DND-41 (cell line): ENCODE data around the gene DDR1.
A peak's percentile ranks its signal among the peaks of the same experiment; 100 is the strongest.

Experiments
- ATAC-seq: fragments of 200-7000 bp; cut with Tn5 transposase; 3 replicates; pipeline ENCODE4 v1.9.1; 2021; ENCODE audit warnings: low read depth; ENCODE audit not compliant: insufficient read depth
- DNase-seq: peaks from one replicate; pipeline ENCODE4 v3.0.0-alpha.2; 2020
- H2AFZ ChIP-seq: 2 replicates; pipeline ENCODE4 v1.6.0; 2012; ENCODE audit warnings: low read depth, low read length
- H3K27ac ChIP-seq: 2 replicates; pipeline ENCODE4 v1.5.1; 2012; ENCODE audit warnings: low read length, inconsistent platforms
- H3K27me3 ChIP-seq: fragments of 200-600 bp; sonication (generic); 2 replicates; pipeline ENCODE4 v1.6.0; 2012; ENCODE audit warnings: low read length, mild to moderate bottlenecking, inconsistent platforms; ENCODE audit not compliant: insufficient read depth, poor library complexity
- H3K36me3 ChIP-seq: 2 replicates; pipeline ENCODE4 v1.5.1; 2012; ENCODE audit warnings: low read length, inconsistent platforms; ENCODE audit not compliant: insufficient read depth
- H3K4me1 ChIP-seq: 2 replicates; pipeline ENCODE4 v1.5.1; 2012; ENCODE audit warnings: mild to moderate bottlenecking, low read length; ENCODE audit not compliant: insufficient read depth
- H3K4me2 ChIP-seq: 2 replicates; pipeline ENCODE4 v1.6.0; 2012; ENCODE audit warnings: mild to moderate bottlenecking, moderate library complexity, low read length, inconsistent platforms; ENCODE audit not compliant: insufficient read depth
- H3K4me3 ChIP-seq, 2 experiments: fragments of 200-600 bp in 1 of 2; shearing (Covaris generic) in 1 of 2; 2 replicates each; pipeline ENCODE4 v1.5.1; 2012 to 2016; ENCODE audit warnings: inconsistent platforms in 2 of 2, low read length in 2 of 2, mild to moderate bottlenecking in 2 of 2, low read depth in 1 of 2, moderate library complexity in 1 of 2
- H3K79me2 ChIP-seq: 2 replicates; pipeline ENCODE4 v1.6.0; 2012; ENCODE audit warnings: low read length, inconsistent platforms; ENCODE audit not compliant: insufficient read depth
- H3K9ac ChIP-seq: 2 replicates; pipeline ENCODE4 v1.6.0; 2012; ENCODE audit warnings: low read depth, mild to moderate bottlenecking, inconsistent platforms, low read length, moderate library complexity
- H3K9me3 ChIP-seq: 2 replicates; pipeline ENCODE4 v1.5.1; 2012; ENCODE audit warnings: low read length, moderate library complexity, mild to moderate bottlenecking, inconsistent platforms; ENCODE audit not compliant: insufficient read depth, severe bottlenecking
- H4K20me1 ChIP-seq: 2 replicates; pipeline ENCODE4 v1.6.0; 2012; ENCODE audit warnings: low read length; ENCODE audit not compliant: insufficient read depth
- EZH2 ChIP-seq: IDR thresholded peaks from 3 replicates; pipeline ENCODE4 v1.6.1; 2012; ENCODE audit warnings: borderline replicate concordance, low read depth, mild to moderate bottlenecking, moderate library complexity, low read length, inconsistent platforms; ENCODE audit not compliant: severe bottlenecking
- TF ChIP-seq, protein P1 (sequence below): IDR thresholded peaks from 2 replicates; pipeline ENCODE4 v1.5.1; 2012; ENCODE audit warnings: borderline replicate concordance, low read length, moderate library complexity, mild to moderate bottlenecking; ENCODE audit not compliant: poor library complexity, severe bottlenecking; ENCODE audit errors: extremely low read depth

The DDR1 gene

DNA sequence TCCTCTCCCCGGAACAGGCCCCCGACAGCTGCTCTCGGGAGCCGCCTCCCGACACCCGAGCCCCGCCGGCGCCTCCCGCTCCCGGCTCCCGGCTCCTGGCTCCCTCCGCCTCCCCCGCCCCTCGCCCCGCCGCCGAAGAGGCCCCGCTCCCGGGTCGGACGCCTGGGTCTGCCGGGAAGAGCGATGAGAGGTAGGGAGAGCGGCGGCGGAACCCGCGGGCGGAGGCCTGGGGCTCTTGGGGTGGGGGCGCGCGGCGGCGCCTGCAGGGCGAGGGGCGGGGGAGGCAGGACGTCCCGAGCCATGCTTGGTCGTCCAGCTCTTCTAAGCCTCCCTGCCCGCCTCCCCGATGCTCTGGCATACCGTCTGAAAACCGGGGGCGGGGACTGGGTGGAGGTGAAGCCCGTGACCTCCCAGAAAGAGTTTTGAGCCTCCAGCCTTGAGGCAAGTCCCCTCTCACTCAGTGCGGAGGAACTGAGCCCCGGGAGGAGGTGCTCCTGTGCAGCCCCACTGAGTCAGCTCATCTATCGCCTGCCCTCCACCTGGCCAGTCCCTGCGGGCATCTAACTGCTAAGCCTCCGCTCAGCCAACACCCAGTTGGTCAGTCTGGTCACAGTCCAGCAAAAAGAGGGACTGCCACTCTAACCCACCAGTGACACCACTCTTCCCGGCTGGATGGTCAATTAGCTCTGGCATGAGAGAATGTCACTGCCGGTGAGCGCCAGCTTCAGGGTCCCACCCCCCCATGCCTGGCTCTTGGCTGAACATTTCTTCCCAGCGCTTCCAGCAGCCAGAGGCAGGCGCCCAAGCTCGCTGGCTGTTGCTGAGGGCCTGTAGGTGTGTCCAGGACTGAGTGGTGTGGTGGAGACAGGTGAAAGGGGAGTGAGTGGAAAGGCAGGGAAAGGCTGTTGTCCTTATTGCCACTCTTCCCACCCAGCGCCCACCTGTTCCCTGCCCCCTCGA is 482 bp downstream of the DDR1 start:
- H3K36me3 ChIP-seq: peaks cover 7% of the 10 kb centered on the region
- TF ChIP-seq, protein P1, sequence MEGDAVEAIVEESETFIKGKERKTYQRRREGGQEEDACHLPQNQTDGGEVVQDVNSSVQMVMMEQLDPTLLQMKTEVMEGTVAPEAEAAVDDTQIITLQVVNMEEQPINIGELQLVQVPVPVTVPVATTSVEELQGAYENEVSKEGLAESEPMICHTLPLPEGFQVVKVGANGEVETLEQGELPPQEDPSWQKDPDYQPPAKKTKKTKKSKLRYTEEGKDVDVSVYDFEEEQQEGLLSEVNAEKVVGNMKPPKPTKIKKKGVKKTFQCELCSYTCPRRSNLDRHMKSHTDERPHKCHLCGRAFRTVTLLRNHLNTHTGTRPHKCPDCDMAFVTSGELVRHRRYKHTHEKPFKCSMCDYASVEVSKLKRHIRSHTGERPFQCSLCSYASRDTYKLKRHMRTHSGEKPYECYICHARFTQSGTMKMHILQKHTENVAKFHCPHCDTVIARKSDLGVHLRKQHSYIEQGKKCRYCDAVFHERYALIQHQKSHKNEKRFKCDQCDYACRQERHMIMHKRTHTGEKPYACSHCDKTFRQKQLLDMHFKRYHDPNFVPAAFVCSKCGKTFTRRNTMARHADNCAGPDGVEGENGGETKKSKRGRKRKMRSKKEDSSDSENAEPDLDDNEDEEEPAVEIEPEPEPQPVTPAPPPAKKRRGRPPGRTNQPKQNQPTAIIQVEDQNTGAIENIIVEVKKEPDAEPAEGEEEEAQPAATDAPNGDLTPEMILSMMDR: peak; percentile 7
- TF ChIP-seq EZH2: no peak
- peaks cover 38% of the 10 kb centered on the region for H3K4me1 ChIP-seq
- H3K27me3 ChIP-seq: no peaks in the 10 kb centered on the region
- DNase-seq: peak; percentile 59
- H4K20me1 ChIP-seq: 0 out of 2 replicates have a peak, but pooled peaks cover 4% of the 10 kb centered on the region
- H3K4me3 ChIP-seq: peak overlapping the region; percentile 50 to 88
- peak; percentile 60 for ATAC-seq
- H3K79me2 ChIP-seq: peaks cover 35% of the 10 kb centered on the region
- H3K4me2 ChIP-seq: peak overlapping the region; percentile 99
- H3K27ac ChIP-seq: peak overlapping the region; percentile 72
- H2AFZ ChIP-seq: peak overlapping the region; percentile 66
- H3K9me3 ChIP-seq: no peaks in the 10 kb centered on the region
- H3K9ac ChIP-seq: peak overlapping the region; percentile 70

DNA sequence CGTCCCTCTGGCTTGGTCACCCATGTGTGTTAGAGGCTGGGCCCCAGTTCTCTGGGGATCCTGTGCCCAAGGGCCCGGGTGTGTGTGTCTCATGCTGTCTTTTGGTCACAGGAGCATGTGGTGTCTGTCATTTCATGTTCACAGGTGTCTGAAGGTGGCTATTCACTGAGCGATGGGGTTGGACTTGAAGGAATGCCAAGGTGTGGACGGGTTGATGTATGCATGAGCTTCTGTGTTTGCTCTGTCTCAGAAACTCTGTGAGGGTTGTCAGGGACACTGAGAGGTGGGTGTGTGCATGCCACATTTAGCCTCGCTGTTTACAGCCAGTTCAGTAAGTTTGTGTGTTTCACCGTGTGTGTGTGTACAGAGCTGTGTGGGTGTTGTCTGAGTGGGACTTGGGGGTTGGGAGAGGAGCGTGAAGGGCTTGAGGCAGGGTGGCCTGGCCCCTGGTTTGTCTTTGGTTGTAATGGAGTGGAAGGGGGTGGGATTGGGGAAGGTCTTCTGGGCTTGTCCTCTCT is 1.2 kb downstream of the DDR1 start:
- H3K4me3 ChIP-seq: peak overlapping the region; percentile 50 to 88; a peak in 3 of 4 replicates
- H2AFZ ChIP-seq: peak overlapping the region; percentile 66; the same call in 1 of the 2 replicates
- H3K79me2 ChIP-seq: peaks cover 35% of the 10 kb centered on the region
- peaks cover 15% of the 10 kb centered on the region for H3K36me3 ChIP-seq
- 0 out of 2 replicates have a peak, but pooled peaks cover 4% of the 10 kb centered on the region for H4K20me1 ChIP-seq
- peak overlapping the region; percentile 70 for H3K9ac ChIP-seq
- TF ChIP-seq, protein P1: no peak
- no peak for TF ChIP-seq EZH2
- no peak for DNase-seq
- peak overlapping the region; percentile 72 for H3K27ac ChIP-seq
- peak overlapping the region; percentile 99 for H3K4me2 ChIP-seq
- no peak for ATAC-seq
- peaks cover 40% of the 10 kb centered on the region for H3K4me1 ChIP-seq
- no peaks in the 10 kb centered on the region for H3K27me3 ChIP-seq
- no peaks in the 10 kb centered on the region for H3K9me3 ChIP-seq

DNA sequence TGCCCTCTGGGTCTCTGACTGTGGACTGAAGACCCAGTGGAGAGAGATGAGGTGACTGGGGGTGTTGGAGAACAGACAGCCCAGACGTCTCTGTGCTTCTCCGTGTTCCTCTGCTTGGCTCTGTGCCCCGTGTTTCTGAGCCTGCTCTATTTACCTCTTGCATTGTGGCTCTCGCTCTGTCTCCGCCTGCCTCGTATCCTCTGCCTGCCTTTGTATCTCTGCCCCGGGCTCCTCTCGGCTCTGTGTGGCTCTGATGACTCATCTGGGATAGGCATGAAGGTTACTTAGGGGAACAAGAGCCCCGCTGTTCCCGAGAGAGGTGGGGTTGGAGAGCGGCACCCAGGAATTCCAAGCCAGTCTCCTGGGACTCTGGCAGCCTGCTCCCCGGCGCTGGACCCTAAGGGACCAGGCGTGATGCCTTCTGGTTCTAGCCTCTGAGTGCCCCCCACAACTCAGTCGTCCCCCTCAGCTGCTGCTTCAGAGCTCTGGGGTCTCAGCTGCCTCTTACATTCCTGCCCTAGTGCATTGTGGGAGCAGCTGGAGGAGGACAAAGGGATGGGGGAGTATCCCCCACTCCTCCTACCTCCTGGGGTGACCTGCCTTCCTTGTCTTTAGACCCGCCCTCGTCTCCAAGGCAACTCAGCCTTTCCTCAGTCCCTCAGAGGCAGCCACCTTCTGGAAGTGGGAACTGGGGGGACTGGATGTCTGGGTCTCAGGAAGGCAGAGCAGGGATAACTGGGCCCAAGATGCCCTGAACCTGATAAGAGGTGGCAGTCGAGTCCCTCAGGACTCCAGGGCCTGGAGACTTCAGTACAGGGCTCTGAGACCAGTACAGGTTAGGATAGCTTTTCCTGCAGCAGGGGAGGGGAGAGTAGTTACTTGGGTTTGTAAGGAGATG is 1.9 kb downstream of the DDR1 start:
- Histone ChIP-seq H3K4me2 (peak overlapping the region; percentile 99), H3K9me3 (no peaks in the 10 kb centered on the region), H3K79me2 (peaks cover 35% of the 10 kb centered on the region), H3K36me3 (peaks cover 22% of the 10 kb centered on the region), H3K9ac (peak overlapping the region; percentile 70), H3K4me3 (peak overlapping the region in 1 of 2 experiments; percentile 88; a peak in 2 of 4 replicates), H4K20me1 (peaks cover 7% of the 10 kb centered on the region; the same call in 1 of the 2 replicates), H3K27me3 (no peaks in the 10 kb centered on the region), H3K27ac (no peak overlapping the region), H3K4me1 (peaks cover 40% of the 10 kb centered on the region), H2AFZ (no peak overlapping the region)
- TF ChIP-seq, protein P1: no peak
- no peak for TF ChIP-seq EZH2
- DNase-seq (peak; percentile 27), ATAC-seq (no peak; the same call in 2 of the 3 replicates)
